Body of pancreas (tissue), 4 donors: ENCODE measurements around the gene WNT10A.
A peak's percentile ranks its signal among the peaks of the same experiment; 100 is the strongest.

Source experiments
- CTCF ChIP-seq, 7 experiments: fragments of 450-650 bp in 4 of 7; fragments of 200-600 bp in 3 of 7; sonication (generic) in 3 of 7; IDR thresholded peaks; one replicate each; pipeline ENCODE4 v1.5.1; 2016 to 2019; ENCODE audit warnings: antibody characterized with exemption in 7 of 7
- POLR2A ChIP-seq, 3 donors: fragments of 450-650 bp; IDR thresholded peaks; one replicate each; pipeline ENCODE4 v1.6.1; 2016; ENCODE audit warnings: antibody characterized with exemption in 3 of 3, mild to moderate bottlenecking in 2 of 3

GRCh38 chr2:218898109-218898878, 17.6 kb downstream of the WNT10A start:
- TF ChIP-seq CTCF (IDR thresholded peaks at IDR 0.05) (peak; percentile 72 to 95 (median 92)), POLR2A (IDR thresholded peaks at IDR 0.05) (no peak)
